K562 (cell line): ENCODE results near the gene SGSM2. TPM values are rescaled to one million over a fixed set of nuclear protein-coding genes. Genes with fewer than 3 reads are reported as not detected.
A peak's percentile ranks its signal among the peaks of the same experiment; 100 is the strongest.

Experiments used
- BCL6 ChIP-seq: fragments of 250-450 bp; sonication (Bioruptor Pico); IDR thresholded peaks from 2 replicates; pipeline ENCODE4 v1.4.0; 2020
- CTCF ChIP-seq, 3 experiments: IDR thresholded peaks in 2 of 3; conservative IDR thresholded peaks in 1 of 3; 2 replicates each; pipeline ENCODE4 v1.5.1; 2011 to 2012; ENCODE audit warnings: low read length in 3 of 3, mild to moderate bottlenecking in 3 of 3, control low read depth in 2 of 3, improper control_type of control experiment in 1 of 3, inconsistent platforms in 1 of 3, low read depth in 1 of 3, mixed read lengths in 1 of 3, moderate library complexity in 1 of 3; ENCODE audit not compliant: insufficient read depth in 2 of 3
- GATA2 ChIP-seq: sonication (generic); formaldehyde crosslinking; IDR thresholded peaks from 2 replicates; pipeline ENCODE4 v1.4.0; 2020; ENCODE audit warnings: mild to moderate bottlenecking, missing genetic modification reagents
- GATAD2A ChIP-seq: fragments of 450-650 bp; IDR thresholded peaks from 2 replicates; pipeline ENCODE4 v1.6.1; 2017
- L3MBTL2 ChIP-seq: fragments of 450-650 bp; IDR thresholded peaks from 2 replicates; pipeline ENCODE4 v1.6.1; 2016; ENCODE audit warnings: mild to moderate bottlenecking, moderate library complexity
- MEIS2 ChIP-seq: fragments of 450-650 bp; IDR thresholded peaks from 2 replicates; pipeline ENCODE4 v1.6.1; 2014; ENCODE audit warnings: mild to moderate bottlenecking; ENCODE audit not compliant: partially characterized antibody
- MITF ChIP-seq: IDR thresholded peaks from 2 replicates; pipeline ENCODE4 v1.6.1; 2014; ENCODE audit warnings: antibody characterized with exemption
- MNT ChIP-seq, 2 experiments: fragments of 450-650 bp; conservative IDR thresholded peaks; 2 replicates each; pipeline ENCODE4 v1.6.1; 2017; ENCODE audit warnings: mild to moderate bottlenecking in 2 of 2, moderate library complexity in 2 of 2
- NR2C2 ChIP-seq, 2 experiments: fragments of 200-800 bp in 1 of 2; sonication (Bioruptor generic) in 1 of 2; sonication (generic) in 1 of 2; formaldehyde crosslinking in 1 of 2; IDR thresholded peaks; 2 replicates each; pipeline versions ENCODE4 v1.6.1 to v1.8.0; 2016 to 2022; ENCODE audit warnings: mild to moderate bottlenecking in 1 of 2, missing compliant biosample characterization in 1 of 2, missing genetic modification characterization in 1 of 2, missing genetic modification reagents in 1 of 2
- PHB2 ChIP-seq: fragments of 450-650 bp; IDR thresholded peaks from 2 replicates; pipeline ENCODE4 v1.6.1; 2017; ENCODE audit warnings: low read depth
- SIX5 ChIP-seq, 2 experiments: IDR thresholded peaks; 2 replicates each; pipeline ENCODE4 v1.6.1; 2011; ENCODE audit warnings: low read length in 2 of 2, borderline replicate concordance in 1 of 2, low read depth in 1 of 2, mild to moderate bottlenecking in 1 of 2, moderate library complexity in 1 of 2; ENCODE audit not compliant: insufficient read depth in 1 of 2
- SMARCB1 ChIP-seq: IDR thresholded peaks from 2 replicates; pipeline ENCODE4 v1.6.1; 2011; ENCODE audit warnings: improper control_type of control experiment, low read depth; ENCODE audit not compliant: insufficient read length
- TCF3 ChIP-seq: sonication (generic); formaldehyde crosslinking; IDR thresholded peaks from 2 replicates; pipeline ENCODE4 v1.4.0; 2020; ENCODE audit warnings: mild to moderate bottlenecking, missing genetic modification reagents
- TGIF2 ChIP-seq: sonication (generic); formaldehyde crosslinking; IDR thresholded peaks from 2 replicates; pipeline ENCODE4 v1.8.1; 2022; ENCODE audit warnings: mild to moderate bottlenecking, missing genetic modification reagents, moderate library complexity
- THRA ChIP-seq: fragments of 450-650 bp; IDR thresholded peaks from 2 replicates; pipeline ENCODE4 v1.6.1; 2017; ENCODE audit warnings: mild to moderate bottlenecking, moderate library complexity
- ZBTB49 ChIP-seq: sonication (generic); formaldehyde crosslinking; IDR thresholded peaks from 2 replicates; pipeline ENCODE4 v1.8.0; 2022; ENCODE audit warnings: missing genetic modification reagents, mild to moderate bottlenecking, borderline replicate concordance
- ZC3H8 ChIP-seq: fragments of 450-650 bp; IDR thresholded peaks from 2 replicates; pipeline ENCODE4 v1.6.1; 2017
- ZNF140 ChIP-seq: fragments of 250-450 bp; sonication (Bioruptor Pico); IDR thresholded peaks from 2 replicates; pipeline ENCODE4 v1.8.0; 2021; ENCODE audit warnings: moderate library complexity, mild to moderate bottlenecking, inconsistent platforms
- ZNF146 ChIP-seq: IDR thresholded peaks from one replicate; pipeline ENCODE4 v1.6.1; 2018; ENCODE audit warnings: missing compliant biosample characterization; ENCODE audit not compliant: unreplicated experiment
- ZNF644 ChIP-seq: fragments of 200-800 bp; sonication (Bioruptor generic); IDR thresholded peaks from 2 replicates; pipeline ENCODE4 v1.6.1; 2016; ENCODE audit warnings: low read depth, missing genetic modification characterization, missing compliant biosample characterization
- polyA plus RNA-seq, 8 experiments: library from polyadenylated mRNA; depleted of rRNA in 4 of 8; stranded (reverse) in 5 of 8; unstranded in 3 of 8; fragments of >200 nt; fragmentation: Nextera tagmentation in 2 of 8; fragmentation: Illumina TruSeq in 1 of 8; extraction: Ambion mirVana in 2 of 8; extraction: Trizol in 1 of 8; gene quantifications; 2 replicates each; pipeline versions ENCODE4 v1.2.1 to v1.2.3, GENCODE V29; 2011 to 2014; ENCODE audit warnings: inconsistent platforms in 1 of 8, missing spikeins in 1 of 8
- total RNA-seq, 7 experiments: library from RNA; depleted of rRNA in 6 of 7; stranded (reverse); fragments of >200 nt in 6 of 7; fragmentation: Illumina TruSeq in 2 of 7; extraction: Trizol in 2 of 7; gene quantifications; 2 replicates each; pipeline versions ENCODE4 v1.2.1 to v1.2.3, GENCODE V29; 2011 to 2021; ENCODE audit warnings: low replicate concordance in 1 of 7

The SGSM2 gene
- total and polyA plus RNA-seq, 9 of the 15 experiments (the other 6 are each of a cell fraction or from before 2014, with no cell fraction given) = 0.20 to 26.3 (median 14.8) TPM

- TF ChIP-seq TCF3 (CRISPR knock-in tag) (0 out of 2 replicates have a peak, but pooled peaks have one; percentile 7), NR2C2 (CRISPR knock-in tag; IDR thresholded peaks at IDR 0.05) (no peak), NR2C2 (tag; IDR thresholded peaks at IDR 0.05) (0 out of 2 replicates have a peak, but pooled peaks have one; percentile 11), ZNF140 (CRISPR knock-in tag) (no peak), BCL6 (CRISPR knock-in tag) (no peak), CTCF (IDR thresholded peaks at IDR 0.05 in 2 of 3, conservative IDR thresholded peaks at IDR 0.05 in 1 of 3; ENCODE audit: insufficient read depth in 2 of 3, low read depth in 1 of 3, low read length in 3 of 3) (no peak), ZC3H8 (no peak), MITF (no peak), L3MBTL2 (peak; percentile 55; the same call in 1 of the 2 replicates), MNT (conservative IDR thresholded peaks at IDR 0.05) (0 out of 4 replicates have a peak, but pooled peaks of 1 of the 2 experiments have one; percentile 22), MEIS2 (peak; percentile 80), SMARCB1 (no peak), GATA2 (CRISPR knock-in tag) (peak; percentile 56), THRA (no peak), TGIF2 (no peak), ZNF146 (CRISPR knock-in tag) (no peak), ZNF644 (tag) (no peak), PHB2 (no peak), ZBTB49 (CRISPR knock-in tag) (no peak), GATAD2A (no peak), SIX5 (IDR thresholded peaks at IDR 0.05; ENCODE audit: borderline replicate concordance in 1 of 2, insufficient read depth in 1 of 2, low read depth in 1 of 2, low read length in 2 of 2) (no peak)
These were observed 46.4 kb downstream of the SGSM2 start (continued) for GRCh38 chr17:2383628-2384167.
